Right forelimb (tissue), 1 donor: ENCODE results near the gene FAM20C.
"Not testable (repeated sequence)": the region's sequence is repeated elsewhere in the genome, so short reads cannot be mapped to it uniquely, and the experiment has no call there.

Experiments used
- DNase-seq: peaks from one replicate; pipeline ENCODE4 v3.0.0-alpha.2; 2018

FAM20C gene

GRCh38 chr7:296373-296945, 104.1 kb downstream of the FAM20C start:
- DNase-seq, result no peak

DNA sequence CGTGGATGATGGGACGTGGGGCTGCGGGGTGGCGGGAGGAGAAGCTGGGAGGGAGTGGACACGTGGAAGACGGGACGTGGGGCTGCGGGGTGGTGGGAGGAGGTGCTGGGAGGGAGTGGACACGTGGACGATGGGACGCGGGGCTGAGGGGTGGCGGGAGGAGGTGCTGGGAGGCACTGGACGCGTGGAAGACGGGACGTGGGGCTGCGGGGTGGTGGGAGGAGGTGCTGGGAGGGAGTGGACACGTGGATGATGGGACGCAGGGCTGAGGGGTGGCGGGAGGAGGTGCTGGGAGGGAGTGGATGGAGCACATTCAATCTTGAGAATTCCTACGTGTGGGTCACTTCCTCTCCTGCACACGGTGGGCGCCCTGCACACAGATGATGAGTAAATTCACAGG, 104.8 kb downstream of the FAM20C start:
- DNase-seq, result not testable (repeated sequence)

- DNase-seq, result no peak
Measured at GRCh38 chr7:297611-298374, 105.4 kb downstream of the FAM20C start.

GRCh38 chr7:298375-298702, 106.0 kb downstream of the FAM20C start:
- no peak for DNase-seq

- DNase-seq, result no peak
Measured at GRCh38 chr7:298743-299142, 106.4 kb downstream of the FAM20C start.

- no peak for DNase-seq
Measured at GRCh38 chr7:299169-299568, 106.8 kb downstream of the FAM20C start.

- no peak for DNase-seq
Measured at GRCh38 chr7:299628-300027, 107.3 kb downstream of the FAM20C start.

GRCh38 chr7:300048-300447, 107.7 kb downstream of the FAM20C start:
- no peak for DNase-seq

- DNase-seq, result no peak
Measured at GRCh38 chr7:300546-301290, 108.3 kb downstream of the FAM20C start.

DNA sequence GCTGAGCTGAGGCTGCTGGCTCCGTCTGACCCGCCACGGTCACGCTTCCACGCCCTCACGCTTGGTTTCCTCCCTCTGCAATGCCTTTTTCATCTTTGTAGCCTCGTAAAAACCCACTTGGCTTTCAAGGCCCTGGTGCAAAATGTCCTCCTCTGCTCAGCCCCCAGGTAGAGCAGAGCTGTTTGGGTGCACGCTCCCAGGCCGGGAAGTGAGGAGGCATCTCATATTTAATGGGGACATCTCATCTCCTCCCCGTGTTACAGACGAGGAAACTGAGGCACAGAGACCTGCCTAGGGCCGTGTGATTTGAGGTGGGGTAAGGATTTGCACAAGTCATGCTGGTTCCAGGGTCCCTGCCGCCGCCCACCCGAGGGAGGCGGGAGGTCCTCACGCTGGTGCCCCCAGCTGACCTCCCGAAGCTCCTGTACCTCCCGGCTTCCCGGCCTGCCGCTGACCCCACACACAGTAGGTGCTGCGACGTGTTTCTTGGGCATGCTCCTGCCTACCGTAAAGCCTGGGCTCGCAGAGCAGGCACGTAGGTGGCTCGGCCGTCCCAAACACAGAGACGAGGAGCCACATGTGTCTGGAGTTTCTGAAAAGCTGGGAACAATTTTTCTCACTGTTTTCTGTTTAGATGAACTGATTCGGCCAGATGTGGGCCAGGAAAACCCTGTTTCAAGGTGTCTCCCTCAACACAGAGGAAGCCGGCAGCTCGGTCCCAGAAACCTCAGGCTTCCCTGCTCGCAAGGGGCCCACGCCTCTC, 109.1 kb downstream of the FAM20C start:
- no peak for DNase-seq

GRCh38 chr7:302054-302992, 110.0 kb downstream of the FAM20C start:
- no peak for DNase-seq

DNA sequence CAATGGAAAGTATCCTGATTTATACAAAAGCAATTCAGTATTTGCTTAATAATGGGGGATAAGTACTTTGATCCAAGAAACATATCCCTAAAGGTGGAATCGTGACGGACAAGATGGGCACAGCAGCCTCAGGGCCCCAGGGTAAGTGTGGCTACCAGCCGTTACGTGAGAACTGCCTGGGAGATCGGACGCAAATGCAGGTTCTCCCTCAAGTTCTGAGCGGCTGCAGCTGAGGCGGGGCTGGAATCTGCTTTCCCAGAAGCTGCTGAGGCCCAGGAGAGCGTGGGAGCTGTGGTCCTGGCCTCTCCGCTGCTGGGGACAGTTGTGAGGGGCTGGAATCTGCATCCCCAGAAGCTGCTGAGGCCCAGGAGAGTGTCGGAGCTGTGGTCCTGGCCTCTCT, 111.1 kb downstream of the FAM20C start:
- DNase-seq, result no peak

GRCh38 chr7:303884-304573, 111.7 kb downstream of the FAM20C start:
- DNase-seq, result no peak

DNA sequence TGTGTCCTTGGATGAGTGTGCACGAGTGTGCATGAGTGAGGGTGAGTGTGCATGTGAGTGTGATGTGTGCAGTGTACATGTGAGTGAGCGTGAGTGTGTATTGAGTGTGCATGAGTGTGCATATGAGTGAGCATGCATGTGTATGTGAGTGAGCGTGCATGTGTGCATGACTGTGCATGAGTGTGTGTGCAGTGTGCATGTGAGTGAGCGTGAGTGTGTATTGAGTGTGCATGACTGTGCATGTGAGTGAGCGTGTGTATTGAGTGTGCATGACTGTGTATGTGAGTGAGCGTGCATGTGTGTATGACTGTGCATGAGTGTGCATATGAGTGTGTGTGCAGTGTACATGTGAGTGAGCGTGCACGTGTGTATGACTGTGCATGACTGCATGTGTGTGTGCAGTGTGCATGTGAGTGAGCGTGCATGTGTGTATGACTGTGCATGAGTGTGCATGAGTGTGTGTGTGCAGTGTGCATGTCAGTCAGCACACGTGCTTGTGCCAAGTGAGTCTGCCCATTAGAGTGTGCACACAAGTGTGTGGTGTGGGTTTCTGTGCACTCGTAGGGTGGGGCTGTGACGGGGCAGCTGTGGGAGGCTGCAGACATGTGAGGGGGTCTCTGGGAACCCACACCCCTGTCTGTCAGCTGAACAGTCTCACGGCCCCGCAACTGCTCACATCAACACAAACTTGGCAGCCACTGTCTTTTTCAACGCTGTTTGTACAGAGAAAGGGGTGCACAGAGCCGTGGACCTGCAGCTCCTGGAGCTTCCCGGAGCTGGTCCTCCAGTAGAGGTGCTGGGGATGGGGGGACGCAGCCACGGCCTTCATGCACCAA, 112.4 kb downstream of the FAM20C start:
- DNase-seq, result no peak

DNA sequence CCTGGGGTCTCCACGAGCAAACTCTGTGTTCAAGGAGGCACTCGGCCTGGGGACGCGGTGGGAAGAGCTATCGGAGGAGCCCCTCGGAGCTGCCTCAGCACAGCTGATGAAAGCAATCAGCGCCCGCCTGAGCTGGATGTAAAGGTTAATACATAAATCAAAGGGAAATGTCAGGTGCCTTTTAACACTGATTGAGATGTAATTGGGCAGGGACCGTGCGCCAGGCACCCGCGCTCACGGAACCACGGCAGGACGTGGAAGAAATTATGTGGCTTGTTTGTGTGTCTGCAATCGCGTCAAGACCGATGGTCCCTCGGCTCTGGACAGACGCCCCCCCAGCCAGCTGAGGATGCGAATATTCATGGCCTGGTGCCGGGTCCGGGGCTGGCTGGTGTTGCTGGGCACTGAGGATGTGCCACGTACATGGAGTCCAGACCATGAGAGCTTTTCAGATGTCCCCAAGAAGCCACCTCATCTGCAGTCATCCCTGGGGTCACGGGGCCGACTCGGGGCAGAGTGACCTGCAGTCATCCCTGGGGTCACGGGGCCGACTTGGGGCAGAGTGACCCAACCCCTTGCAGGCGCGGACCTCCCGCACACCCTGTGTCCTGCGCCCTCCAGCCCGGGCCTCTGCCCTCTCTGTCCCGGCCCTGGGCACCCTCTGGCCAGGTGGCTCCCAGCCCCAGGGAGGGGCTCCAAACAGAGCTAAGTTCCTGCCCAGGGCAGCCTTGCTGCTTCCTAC, 113.2 kb downstream of the FAM20C start:
- no peak for DNase-seq

- DNase-seq, result no peak
Measured at GRCh38 chr7:307970-308369, 115.6 kb downstream of the FAM20C start.

DNA sequence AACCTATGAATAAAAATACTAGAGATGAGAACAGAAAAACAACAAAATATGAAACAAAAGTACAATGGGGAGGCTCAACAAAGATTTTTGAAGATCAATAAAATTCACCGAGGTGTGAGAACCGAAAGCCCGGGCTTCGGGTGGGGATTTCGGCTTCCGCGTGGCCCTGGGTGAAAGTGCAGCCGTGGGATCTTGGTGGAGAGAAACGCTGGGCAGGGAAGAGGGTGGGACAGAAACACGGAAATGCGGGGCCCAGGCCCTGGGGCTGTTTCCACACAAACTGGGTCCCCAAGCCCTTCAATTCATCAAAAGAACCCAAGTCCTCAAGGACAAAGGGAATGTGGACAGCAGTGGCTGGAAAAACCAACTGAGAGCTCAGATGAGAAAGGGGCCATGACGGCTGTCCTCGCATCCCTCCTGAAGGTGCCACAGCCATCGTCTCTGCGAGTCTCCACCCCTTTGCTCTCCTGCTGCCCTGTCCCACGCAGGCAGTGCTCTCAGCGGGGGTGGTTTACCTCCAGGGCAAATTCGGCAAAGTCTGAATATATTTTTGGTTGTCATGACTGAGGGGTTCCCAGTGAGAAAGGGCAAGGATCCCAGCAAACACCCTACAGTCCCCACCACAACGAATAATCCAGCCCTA, 117.3 kb downstream of the FAM20C start:
- DNase-seq, result no peak
